Measurements from ENCODE around the gene PPP1R9B.
A peak's percentile ranks its signal among the peaks of the same experiment; 100 is the strongest.

The PPP1R9B gene

GRCh38 chr17:50123649-50124349, 26.7 kb downstream of the PPP1R9B start:
- no peak for DNase-seq (ENCODE audit: low spot score)

- no peak for DNase-seq (ENCODE audit: low spot score)
Measured at GRCh38 chr17:50122945-50123344, 27.5 kb downstream of the PPP1R9B start.

GRCh38 chr17:50120475-50121253, 29.8 kb downstream of the PPP1R9B start:
- no peak for DNase-seq (ENCODE audit: low spot score)

GRCh38 chr17:50118828-50119218, 31.7 kb downstream of the PPP1R9B start:
- DNase-seq (ENCODE audit: low spot score) = no peak

GRCh38 chr17:50118076-50118827, 32.2 kb downstream of the PPP1R9B start:
- no peak for DNase-seq (ENCODE audit: low spot score)

- no peak for DNase-seq (ENCODE audit: low spot score)
Measured at GRCh38 chr17:50117202-50118051, 33.0 kb downstream of the PPP1R9B start.

GRCh38 chr17:50115756-50116155, 34.7 kb downstream of the PPP1R9B start:
- no peak for DNase-seq (ENCODE audit: low spot score)

- peak; percentile 27 for DNase-seq (ENCODE audit: low spot score)
Measured at GRCh38 chr17:50114849-50115357, 35.6 kb downstream of the PPP1R9B start.

- DNase-seq (ENCODE audit: low spot score) = no peak
Measured at GRCh38 chr17:50114401-50114800, 36.1 kb downstream of the PPP1R9B start.

- no peak for DNase-seq (ENCODE audit: low spot score)
Measured at GRCh38 chr17:50113624-50114320, 36.7 kb downstream of the PPP1R9B start.

- no peak for DNase-seq (ENCODE audit: low spot score)
Measured at GRCh38 chr17:50112694-50113093, 37.8 kb downstream of the PPP1R9B start.

GRCh38 chr17:50111673-50112655, 38.5 kb downstream of the PPP1R9B start:
- DNase-seq (ENCODE audit: low spot score) = no peak

GRCh38 chr17:50110591-50111349, 39.7 kb downstream of the PPP1R9B start:
- no peak for DNase-seq (ENCODE audit: low spot score)

GRCh38 chr17:50109785-50110184, 40.7 kb downstream of the PPP1R9B start:
- no peak for DNase-seq (ENCODE audit: low spot score)

GRCh38 chr17:50109207-50109606, 41.3 kb downstream of the PPP1R9B start:
- DNase-seq (ENCODE audit: low spot score) = no peak

GRCh38 chr17:50108556-50108955, 41.9 kb downstream of the PPP1R9B start:
- no peak for DNase-seq (ENCODE audit: low spot score)

- no peak for DNase-seq (ENCODE audit: low spot score)
Measured at GRCh38 chr17:50107790-50108414, 42.6 kb downstream of the PPP1R9B start.

GRCh38 chr17:50106393-50107131, 43.9 kb downstream of the PPP1R9B start:
- DNase-seq (ENCODE audit: low spot score) = no peak
